OCI-LY7 (cell line): Measurements from ENCODE around the gene DZIP1. TPM values are rescaled to one million over a fixed set of nuclear protein-coding genes. Genes with fewer than 3 reads are reported as not detected.

ENCODE experiments used
- BruUV-seq: library from RNA; stranded (reverse); fragments of 400-500 nt; replicated peaks from 2 replicates; lab custom pipeline; 2021; lab: Mats Ljungman, UMichigan
- CTCF ChIA-PET: fragments of 300-600 bp; sonication (Branson Sonifier 250); formaldehyde crosslinking; loops from one replicate; lab custom pipeline; 2022; ENCODE audit warnings: antibody characterized with exemption; ENCODE audit not compliant: unreplicated experiment; lab: Charles Lee
- POLR2A ChIA-PET: fragments of 300-600 bp; sonication (Branson Sonifier 250); formaldehyde crosslinking; loops from one replicate; lab custom pipeline; 2022; ENCODE audit warnings: antibody characterized with exemption; lab: Charles Lee
- DNase-seq: peaks from one replicate; pipeline ENCODE4 v3.0.0-alpha.2; 2015; ENCODE audit warnings: low spot score
- H2AFZ ChIP-seq: fragments of 200-600 bp; sonication (generic), shearing (Covaris generic); 2 replicates; pipeline ENCODE4 v1.6.1; 2014; ENCODE audit warnings: mild to moderate bottlenecking, antibody characterized with exemption, low read length, moderate library complexity
- H3K27ac ChIP-seq: fragments of 200-600 bp; sonication (generic); 2 replicates; pipeline ENCODE4 v1.5.1; 2014; ENCODE audit warnings: mixed run types, low read depth, mild to moderate bottlenecking, moderate library complexity, low read length, inconsistent platforms; ENCODE audit not compliant: poor library complexity, severe bottlenecking
- H3K36me3 ChIP-seq: fragments of 200-600 bp; sonication (generic); 2 replicates; pipeline ENCODE4 v1.6.1; 2014; ENCODE audit warnings: mild to moderate bottlenecking, antibody characterized with exemption, low read length, moderate library complexity, mixed read lengths; ENCODE audit not compliant: insufficient read depth
- H3K4me1 ChIP-seq: fragments of 200-600 bp; sonication (generic); 2 replicates; pipeline ENCODE4 v1.5.1; 2014; ENCODE audit warnings: mild to moderate bottlenecking, low read length; ENCODE audit not compliant: insufficient read depth, poor library complexity, severe bottlenecking
- H3K4me2 ChIP-seq: fragments of 200-600 bp; sonication (generic); 2 replicates; pipeline ENCODE4 v1.6.1; 2014; ENCODE audit warnings: mild to moderate bottlenecking, low read length
- H3K4me3 ChIP-seq: fragments of 200-600 bp; sonication (generic); 2 replicates; pipeline ENCODE4 v1.5.1; 2014; ENCODE audit warnings: mild to moderate bottlenecking, low read depth, low read length; ENCODE audit not compliant: poor library complexity, severe bottlenecking
- H3K79me2 ChIP-seq: fragments of 200-600 bp; sonication (generic); 2 replicates; pipeline ENCODE4 v1.6.1; 2016; ENCODE audit warnings: low read depth, mild to moderate bottlenecking, low read length, moderate library complexity, mixed read lengths; ENCODE audit not compliant: insufficient read depth
- H3K9me2 ChIP-seq: fragments of 200-600 bp; sonication (generic); 2 replicates; pipeline ENCODE4 v1.6.1; 2016; ENCODE audit warnings: mild to moderate bottlenecking, low read length, mixed read lengths; ENCODE audit not compliant: insufficient read depth
- H3K9me3 ChIP-seq: fragments of 200-600 bp; sonication (generic); 2 replicates; pipeline ENCODE4 v1.6.1; 2014; ENCODE audit warnings: mild to moderate bottlenecking, mixed run types, low read length, mixed read lengths
- H4K20me1 ChIP-seq: fragments of 200-600 bp; sonication (generic); 2 replicates; pipeline ENCODE4 v1.6.1; 2014; ENCODE audit warnings: mild to moderate bottlenecking, antibody characterized with exemption, low read length, moderate library complexity, mixed read lengths; ENCODE audit not compliant: insufficient read depth
- EZH2phosphoT487 ChIP-seq: fragments of 200-600 bp; sonication (generic); IDR thresholded peaks from 2 replicates; pipeline ENCODE4 v1.6.1; 2018; ENCODE audit warnings: low read depth, borderline replicate concordance, mild to moderate bottlenecking, mixed run types, antibody characterized with exemption, low read length, moderate library complexity, mixed read lengths
- intact Hi-C: fragments of 100-400 bp; cut with micrococcal nuclease; formaldehyde crosslinking; loops from one replicate; pipeline ENCODE4 v1.10.0; 2022; ENCODE audit not compliant: unreplicated experiment
- total RNA-seq, 2 experiments: library from RNA; depleted of rRNA in 1 of 2; stranded (reverse); fragments of >200 nt in 1 of 2; shearing (Covaris generic) in 1 of 2; gene quantifications; 2 replicates each; pipeline ENCODE4 v1.2.3, GENCODE V29; 2014 to 2022
- TF ChIP-seq, protein P1 (sequence below): fragments of 200-600 bp; sonication (generic); conservative IDR thresholded peaks from 2 replicates; pipeline ENCODE4 v1.5.1; 2014; ENCODE audit warnings: mild to moderate bottlenecking, antibody characterized with exemption, low read length, moderate library complexity, mixed read lengths

DZIP1 gene
- total RNA-seq, 2 experiments from 2014 or later: not detected

DNA sequence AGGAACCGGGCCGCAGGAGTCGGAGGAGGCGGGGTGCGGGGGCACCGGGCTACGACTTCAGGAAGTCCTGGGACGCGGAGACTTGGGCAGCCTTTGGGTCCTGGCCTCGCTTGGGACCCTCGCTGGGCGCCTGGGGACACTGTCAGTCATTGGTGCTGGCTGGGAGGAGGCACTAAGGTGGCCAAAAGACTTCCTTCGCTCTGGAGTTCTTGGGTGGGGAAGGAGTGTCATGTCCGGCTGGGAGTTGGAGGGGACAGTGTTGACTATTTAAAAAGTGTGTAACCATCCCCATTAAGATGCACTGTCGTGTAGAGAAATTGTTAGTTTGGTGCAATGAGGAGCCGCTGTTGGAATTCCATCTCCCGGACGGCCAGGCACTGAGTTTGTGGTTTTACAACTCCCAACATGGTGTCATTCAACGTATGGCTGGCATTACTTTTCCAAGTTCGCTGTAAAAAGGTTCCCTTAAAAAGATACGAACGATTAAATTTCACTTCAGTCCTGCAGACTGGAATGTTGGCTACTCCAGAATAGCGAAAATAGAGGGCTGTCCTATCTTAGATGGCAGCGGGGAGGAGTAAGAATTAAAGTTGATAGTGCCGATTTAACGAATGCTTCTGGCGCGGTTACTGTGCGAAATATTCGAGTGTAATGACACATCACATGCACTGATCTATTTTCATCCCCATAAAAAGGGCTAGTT is 33.2 kb upstream of the DZIP1 start:
- BruUV-seq: no TSS peak
- intact Hi-C loops: no loop called here
- H4K20me1 ChIP-seq: no peaks in the 10 kb centered on the region
- H3K27ac ChIP-seq: peak overlapping the region; percentile 46
- no peaks in the 10 kb centered on the region for H3K9me3 ChIP-seq
- POLR2A ChIA-PET: no interaction called here
- TF ChIP-seq, protein P1, sequence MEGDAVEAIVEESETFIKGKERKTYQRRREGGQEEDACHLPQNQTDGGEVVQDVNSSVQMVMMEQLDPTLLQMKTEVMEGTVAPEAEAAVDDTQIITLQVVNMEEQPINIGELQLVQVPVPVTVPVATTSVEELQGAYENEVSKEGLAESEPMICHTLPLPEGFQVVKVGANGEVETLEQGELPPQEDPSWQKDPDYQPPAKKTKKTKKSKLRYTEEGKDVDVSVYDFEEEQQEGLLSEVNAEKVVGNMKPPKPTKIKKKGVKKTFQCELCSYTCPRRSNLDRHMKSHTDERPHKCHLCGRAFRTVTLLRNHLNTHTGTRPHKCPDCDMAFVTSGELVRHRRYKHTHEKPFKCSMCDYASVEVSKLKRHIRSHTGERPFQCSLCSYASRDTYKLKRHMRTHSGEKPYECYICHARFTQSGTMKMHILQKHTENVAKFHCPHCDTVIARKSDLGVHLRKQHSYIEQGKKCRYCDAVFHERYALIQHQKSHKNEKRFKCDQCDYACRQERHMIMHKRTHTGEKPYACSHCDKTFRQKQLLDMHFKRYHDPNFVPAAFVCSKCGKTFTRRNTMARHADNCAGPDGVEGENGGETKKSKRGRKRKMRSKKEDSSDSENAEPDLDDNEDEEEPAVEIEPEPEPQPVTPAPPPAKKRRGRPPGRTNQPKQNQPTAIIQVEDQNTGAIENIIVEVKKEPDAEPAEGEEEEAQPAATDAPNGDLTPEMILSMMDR: no peak
- TF ChIP-seq EZH2phosphoT487: no peak
- H3K36me3 ChIP-seq: no peaks in the 10 kb centered on the region; the same call in 1 of the 2 replicates
- H3K79me2 ChIP-seq: peaks cover 15% of the 10 kb centered on the region; the same call in 1 of the 2 replicates
- peak overlapping the region; percentile 97 for H3K4me2 ChIP-seq
- CTCF ChIA-PET: no interaction called here
- H3K4me1 ChIP-seq: peaks cover 23% of the 10 kb centered on the region
- DNase-seq: peak; percentile 0
- H3K4me3 ChIP-seq: peak overlapping the region; percentile 90
- peak overlapping the region; percentile 50; the same call in 1 of the 2 replicates for H2AFZ ChIP-seq
- H3K9me2 ChIP-seq: no peaks in the 10 kb centered on the region

DNA sequence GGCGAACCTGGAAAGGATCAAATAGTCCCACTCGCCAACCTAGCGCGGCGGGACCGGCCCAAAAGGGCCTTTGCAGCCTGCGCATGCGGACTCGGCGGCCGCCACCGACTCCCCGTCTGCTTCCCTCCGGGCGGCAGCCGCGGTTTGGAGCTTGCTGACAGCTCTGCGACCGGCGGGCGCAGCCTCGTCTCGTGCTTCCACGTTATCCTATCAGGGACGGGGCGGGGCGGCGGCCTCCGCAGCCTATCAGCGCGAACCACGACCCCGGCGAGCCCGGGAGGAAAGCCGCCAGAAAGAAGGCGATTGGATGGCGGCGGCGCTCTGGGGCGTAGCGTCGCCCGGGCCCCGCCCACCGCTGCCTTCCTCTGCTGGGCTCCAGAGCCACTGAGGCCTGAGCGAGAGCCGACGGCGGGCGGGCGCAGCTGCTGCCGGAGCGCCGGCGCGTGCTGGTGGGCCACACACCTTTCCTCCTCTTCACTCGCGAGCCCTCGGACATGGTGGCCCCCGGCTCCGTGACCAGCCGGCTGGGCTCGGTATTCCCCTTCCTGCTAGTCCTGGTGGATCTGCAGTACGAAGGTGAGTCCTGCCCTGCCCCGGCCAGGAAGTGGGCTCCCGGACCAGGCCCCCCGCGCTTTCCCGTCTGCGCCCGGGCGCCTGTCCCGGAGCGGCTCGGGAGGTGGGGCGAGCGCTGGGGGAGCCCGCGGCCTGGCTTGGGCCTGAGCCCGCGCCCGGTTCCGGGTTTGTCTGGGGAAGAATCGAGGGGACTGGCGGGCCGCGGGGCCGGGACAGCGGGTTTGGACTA is 32.5 kb upstream of the DZIP1 start, which contains the start of gene DNAJC3:
DNAJC3 (plus strand) TSS at position 378 of the 802 bp plus-strand sequence; CDS start at position 495, 117 bp downstream.
- H3K9me2 ChIP-seq: no peaks in the 10 kb centered on the region
- no peaks in the 10 kb centered on the region for H4K20me1 ChIP-seq
- H3K4me2 ChIP-seq: peak within 1 kb of the TSS; percentile 97
- ChIA-PET POLR2A (interaction anchor here (0.9 kb wide), 1 partner anchor 16 kb away, joined by 3 read pairs; no protein-coding TSS in a partner anchor), CTCF (no interaction called here)
- no TSS peak for BruUV-seq
- H2AFZ ChIP-seq: peak within 1 kb of the TSS; percentile 89
- peaks cover 15% of the 10 kb centered on the region; the same call in 1 of the 2 replicates for H3K79me2 ChIP-seq
- H3K27ac ChIP-seq: peak within 1 kb of the TSS; percentile 46
- intact Hi-C loops: no loop called here
- peak within 1 kb of the TSS; percentile 90 for H3K4me3 ChIP-seq
- H3K9me3 ChIP-seq: no peaks in the 10 kb centered on the region
- H3K36me3 ChIP-seq: no peaks in the 10 kb centered on the region; the same call in 1 of the 2 replicates
- TF ChIP-seq, protein P1: no peak
- TF ChIP-seq EZH2phosphoT487: no peak
- DNase-seq: peak; percentile 92
- peaks cover 23% of the 10 kb centered on the region for H3K4me1 ChIP-seq
